Measurements from ENCODE around the gene MTG2. TPM values are rescaled to one million over a fixed set of nuclear protein-coding genes. Genes with fewer than 3 reads are reported as not detected.

MTG2 gene
- total RNA-seq, 1 donor from 2014 or later: 21.6 TPM

- DNase-seq (ENCODE audit: missing footprints) (peak; percentile 51), ATAC-seq (no peak)
- intact Hi-C loops (cut with DNase I): no loop called here
These were observed 10.5 kb downstream of the MTG2 start for GRCh38 chr20:62193079-62194025.

- DNase-seq (ENCODE audit: missing footprints): no peak
- intact Hi-C loops (cut with DNase I): no loop called here
- ATAC-seq: no peak
These were observed 12.2 kb downstream of the MTG2 start for GRCh38 chr20:62195075-62195405.

GRCh38 chr20:62195736-62196135, 12.9 kb downstream of the MTG2 start:
- intact Hi-C loops (cut with DNase I): no loop called here
- DNase-seq (ENCODE audit: missing footprints): peak; percentile 15

GRCh38 chr20:62196286-62196685, 13.5 kb downstream of the MTG2 start:
- intact Hi-C loops (cut with DNase I): no loop called here
- no peak for ATAC-seq
- DNase-seq (ENCODE audit: missing footprints): peak; percentile 26

More at GRCh38 chr20:62195736-62196135, 12.9 kb downstream of the MTG2 start:
- no peak for ATAC-seq

- DNase-seq (ENCODE audit: missing footprints) (peak; percentile 14), ATAC-seq (no peak)
- intact Hi-C loops (cut with DNase I): no loop called here
These were observed 14.5 kb downstream of the MTG2 start for GRCh38 chr20:62197311-62197710.

GRCh38 chr20:62197801-62198200, 15.0 kb downstream of the MTG2 start:
- no peak for ATAC-seq
- DNase-seq (ENCODE audit: missing footprints): peak; percentile 40
- intact Hi-C loops (cut with DNase I): no loop called here

DNA sequence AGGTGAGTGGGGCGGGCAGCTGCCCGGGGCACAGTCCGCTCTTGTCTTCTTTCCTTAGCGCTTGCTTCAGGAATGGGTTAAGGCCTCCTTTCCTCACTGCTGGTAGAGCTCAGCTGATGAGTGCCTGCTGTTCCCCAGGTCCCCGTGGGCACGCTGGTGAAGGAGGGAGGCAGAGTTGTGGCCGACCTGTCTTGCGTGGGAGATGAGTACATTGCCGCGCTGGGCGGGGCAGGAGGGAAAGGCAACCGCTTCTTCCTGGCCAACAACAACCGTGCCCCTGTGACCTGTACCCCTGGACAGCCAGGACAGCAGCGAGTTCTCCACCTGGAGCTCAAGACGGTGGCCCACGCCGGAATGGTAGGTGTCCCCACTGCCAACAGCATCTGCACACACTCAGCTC, 15.7 kb downstream of the MTG2 start:
- peak; percentile 11 for DNase-seq (ENCODE audit: missing footprints)

DNA sequence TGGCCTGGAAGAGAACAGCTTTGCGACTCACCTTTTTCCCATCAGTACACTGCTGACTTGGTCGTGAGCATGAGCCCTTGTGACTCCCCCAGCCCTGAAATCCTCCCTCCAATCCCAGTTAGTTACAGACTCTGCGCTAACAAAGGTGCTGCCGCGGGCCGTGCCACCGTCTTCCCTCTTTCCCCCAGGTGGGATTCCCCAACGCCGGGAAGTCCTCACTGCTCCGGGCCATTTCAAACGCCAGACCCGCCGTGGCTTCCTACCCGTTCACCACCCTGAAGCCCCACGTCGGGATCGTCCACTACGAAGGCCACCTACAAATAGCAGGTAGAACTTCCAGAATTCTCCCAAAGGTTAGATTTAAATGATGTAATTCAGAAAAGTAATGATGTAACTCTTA, 16.1 kb downstream of the MTG2 start:
- ATAC-seq (no peak), DNase-seq (ENCODE audit: missing footprints) (peak; percentile 43)
- intact Hi-C loops (cut with DNase I): no loop called here

More for the DNA sequence above, 15.7 kb downstream of the MTG2 start:
- intact Hi-C loops (cut with DNase I): no loop called here
- ATAC-seq: no peak

DNA sequence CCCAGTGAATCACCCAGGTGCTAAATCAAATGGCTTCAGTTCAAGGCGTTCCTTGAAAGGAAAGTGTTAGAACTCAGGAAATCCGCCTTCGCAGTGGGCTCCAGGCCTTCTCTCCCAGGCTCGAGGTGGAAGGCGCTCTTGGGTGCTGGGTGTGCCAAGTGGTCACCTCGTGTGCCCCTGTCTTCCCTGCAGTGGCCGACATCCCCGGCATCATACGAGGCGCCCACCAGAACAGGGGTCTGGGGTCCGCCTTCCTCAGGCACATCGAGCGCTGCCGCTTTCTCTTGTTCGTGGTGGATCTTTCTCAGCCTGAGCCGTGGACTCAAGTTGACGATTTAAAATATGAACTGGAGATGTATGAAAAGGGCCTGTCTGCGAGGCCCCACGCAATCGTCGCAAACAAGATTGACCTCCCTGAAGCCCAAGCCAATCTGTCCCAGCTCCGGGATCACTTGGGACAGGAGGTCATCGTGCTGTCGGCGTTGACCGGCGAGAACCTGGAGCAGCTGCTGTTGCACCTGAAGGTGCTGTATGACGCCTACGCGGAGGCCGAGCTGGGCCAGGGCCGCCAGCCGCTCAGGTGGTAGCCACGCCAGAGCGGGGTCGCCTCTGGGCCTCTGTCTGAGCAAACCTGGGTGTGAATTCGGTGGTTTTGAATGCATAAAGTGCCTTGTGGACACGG, 17.8 kb downstream of the MTG2 start:
- DNase-seq (ENCODE audit: missing footprints) (peak; percentile 41), ATAC-seq (no peak)
- intact Hi-C loops (cut with DNase I): no loop called here

- intact Hi-C loops (cut with DNase I): no loop called here
- DNase-seq (ENCODE audit: missing footprints): peak; percentile 39
- no peak for ATAC-seq
These were observed 18.6 kb downstream of the MTG2 start for GRCh38 chr20:62201173-62202082.

DNA sequence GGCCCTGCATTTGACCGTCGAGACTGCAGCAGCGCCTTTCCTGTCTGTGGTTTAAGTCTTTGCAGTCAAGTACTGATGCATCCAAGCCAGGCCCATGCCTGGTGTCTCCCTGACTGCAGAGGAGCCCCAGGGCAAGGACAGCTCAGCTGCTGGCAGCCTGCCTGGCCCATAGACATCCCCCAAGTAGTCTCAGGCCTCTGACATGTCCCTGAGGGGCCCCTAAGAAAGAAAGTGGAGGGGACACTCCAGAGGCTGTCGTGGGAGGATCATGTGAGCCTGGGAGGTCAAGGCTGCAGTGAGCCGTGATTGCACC, 19.2 kb downstream of the MTG2 start:
- DNase-seq (ENCODE audit: missing footprints): peak; percentile 45
- ATAC-seq: no peak
- intact Hi-C loops (cut with DNase I): no loop called here

GRCh38 chr20:62202676-62203377, 20.0 kb downstream of the MTG2 start:
- ATAC-seq: no peak

DNA sequence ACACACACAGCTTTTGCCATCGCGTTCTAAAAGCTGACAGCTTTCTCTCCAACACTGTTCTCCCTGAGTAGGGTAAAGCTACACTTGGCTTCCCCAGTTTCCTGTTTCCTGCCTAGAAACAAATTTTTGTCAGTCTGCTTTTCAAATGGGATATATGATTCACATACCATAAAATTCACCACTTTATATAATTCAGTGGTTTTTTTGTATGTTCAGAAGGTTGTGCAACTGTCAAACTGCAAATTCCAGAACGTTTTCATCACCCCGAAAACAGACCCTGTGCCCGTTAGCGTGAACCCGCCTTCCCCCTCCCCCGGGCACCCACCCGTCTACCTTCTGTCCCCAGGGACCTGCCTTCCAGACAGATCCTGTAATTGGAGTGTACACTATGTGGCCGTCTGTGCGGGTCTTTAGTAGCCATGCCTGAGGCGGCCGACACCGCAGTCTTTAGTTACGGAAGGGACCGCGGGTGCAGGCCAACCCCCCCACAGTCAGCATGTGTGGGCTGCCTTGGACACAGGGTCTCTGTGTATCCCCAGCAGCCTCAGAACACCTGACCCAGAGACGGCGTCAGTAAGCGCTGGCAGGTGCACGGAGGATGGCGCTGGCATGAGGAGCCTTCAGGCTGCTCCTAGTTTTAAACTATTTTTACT, 20.7 kb downstream of the MTG2 start:
- intact Hi-C loops (cut with DNase I): no loop called here
- ATAC-seq: no peak
- peak; percentile 41 for DNase-seq (ENCODE audit: missing footprints)

More at GRCh38 chr20:62202676-62203377, 20.0 kb downstream of the MTG2 start:
- intact Hi-C loops (cut with DNase I): no loop called here
- peak; percentile 37 for DNase-seq (ENCODE audit: missing footprints)

- no peak for ATAC-seq
- intact Hi-C loops (cut with DNase I): no loop called here
- DNase-seq (ENCODE audit: missing footprints): peak; percentile 60
These were observed 23.0 kb downstream of the MTG2 start for GRCh38 chr20:62205618-62206387.

DNA sequence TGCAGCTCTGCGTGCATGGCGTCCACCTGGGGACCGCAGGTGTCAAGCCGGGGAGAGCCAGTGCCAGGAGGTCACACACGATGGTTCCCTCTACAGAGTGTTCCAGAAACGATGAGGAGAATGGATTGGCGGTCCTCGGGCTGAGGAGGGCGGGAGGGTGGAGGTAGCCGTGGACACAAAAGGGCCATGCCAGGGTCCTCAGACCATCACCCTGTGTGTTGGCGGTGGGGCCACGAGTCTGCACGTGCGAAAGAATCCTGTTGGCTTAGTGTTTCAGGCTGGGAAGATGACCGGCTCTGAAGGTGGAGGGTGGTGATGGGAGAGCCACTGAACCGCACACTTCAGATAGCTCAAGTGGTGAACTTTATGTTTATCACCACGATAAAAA, 23.6 kb downstream of the MTG2 start:
- intact Hi-C loops (cut with DNase I): no loop called here
- peak; percentile 25 for DNase-seq (ENCODE audit: missing footprints)
- no peak for ATAC-seq

DNA sequence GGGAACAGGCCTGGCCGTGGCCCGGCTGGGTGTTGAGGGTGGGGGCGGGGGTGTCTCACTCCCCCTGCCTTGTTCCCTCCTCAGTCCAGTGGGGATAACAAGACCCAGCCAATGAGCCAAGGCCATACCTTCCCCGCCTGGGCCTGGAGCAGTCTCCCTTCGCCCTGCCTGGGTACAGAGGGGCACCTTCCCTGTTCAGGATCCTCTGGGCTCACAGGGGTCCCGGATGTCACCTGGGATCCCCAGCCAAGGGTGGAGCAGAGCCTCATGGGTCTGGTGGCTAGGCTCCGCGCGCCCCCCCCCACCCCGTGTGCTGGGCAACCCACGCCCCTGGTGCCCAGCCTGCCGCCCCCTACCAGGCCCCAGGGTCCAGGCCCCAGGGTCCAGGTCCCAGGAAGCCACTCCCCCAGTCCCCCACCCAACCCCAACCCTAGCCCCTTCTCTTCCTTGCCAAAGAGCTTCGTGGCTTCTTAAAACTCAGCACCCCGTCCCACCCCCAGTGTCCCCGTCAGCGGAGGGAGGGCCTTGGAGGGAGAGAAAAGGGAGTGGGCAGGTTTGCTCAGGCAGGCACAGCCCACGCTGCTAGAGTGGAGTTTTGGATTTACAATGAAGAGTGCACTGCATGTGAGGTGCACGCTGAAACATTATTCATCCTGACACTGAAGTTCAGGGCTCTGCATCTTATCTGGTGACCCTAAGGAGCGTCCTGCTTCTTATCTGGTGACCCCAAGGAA, 25.4 kb downstream of the MTG2 start:
- DNase-seq (ENCODE audit: missing footprints): peak; percentile 17
- no peak for ATAC-seq
- intact Hi-C loops (cut with DNase I): no loop called here

All from Right ventricle myocardium inferior (tissue), 1 donor.